Loucy (cell line): ENCODE results near the gene DENND4C.

ENCODE experiments used
- CTCF ChIP-seq: fragments of 200-600 bp; sonication (generic); conservative IDR thresholded peaks from 2 replicates; pipeline ENCODE4 v1.5.1; 2014; ENCODE audit warnings: mild to moderate bottlenecking, antibody characterized with exemption, low read length
- EZH2phosphoT487 ChIP-seq: fragments of 200-600 bp; IDR thresholded peaks from 2 replicates; pipeline ENCODE4 v1.6.1; 2018; ENCODE audit warnings: antibody characterized with exemption, mild to moderate bottlenecking, moderate library complexity, borderline replicate concordance

- TF ChIP-seq CTCF (no peak), EZH2phosphoT487 (no peak)
Observed at GRCh38 chr9:19192202-19193028, 38.1 kb upstream of the DENND4C start.
